SK-N-SH treated with all-trans-retinoic acid at 6 μM for 48 hours (cell line): ENCODE data around the gene COG3.

Experiments used
- ATAC-seq: fragments of 200-7000 bp; cut with Tn5 transposase; 3 replicates; pipeline ENCODE4 v1.9.1; 2020; ENCODE audit warnings: mild to moderate bottlenecking, moderate library complexity
- ARNTL ChIP-seq: fragments of 450-650 bp; formaldehyde crosslinking; IDR thresholded peaks from 2 replicates; pipeline ENCODE4 v1.5.0; 2020; ENCODE audit warnings: low read depth, mild to moderate bottlenecking, moderate library complexity, borderline replicate concordance
- CREB5 ChIP-seq: fragments of 250-450 bp; sonication (Bioruptor Pico); IDR thresholded peaks from 2 replicates; pipeline ENCODE4 v1.5.1; 2020; ENCODE audit warnings: low read depth, mild to moderate bottlenecking, moderate library complexity
- CSDC2 ChIP-seq: fragments of 250-450 bp; sonication (Bioruptor Pico); IDR thresholded peaks from 2 replicates; pipeline ENCODE4 v1.5.0; 2020; ENCODE audit warnings: mild to moderate bottlenecking, moderate library complexity
- CSRNP3 ChIP-seq: fragments of 250-450 bp; sonication (Bioruptor Pico); IDR thresholded peaks from 2 replicates; pipeline ENCODE4 v1.5.1; 2021; ENCODE audit warnings: mild to moderate bottlenecking, moderate library complexity
- ISL1 ChIP-seq: fragments of 250-450 bp; sonication (Bioruptor Pico); IDR thresholded peaks from 2 replicates; pipeline ENCODE4 v2.1.2; 2022; ENCODE audit warnings: mild to moderate bottlenecking, moderate library complexity
- OSR1 ChIP-seq: fragments of 250-450 bp; sonication (Bioruptor Pico); IDR thresholded peaks from 2 replicates; pipeline ENCODE4 v1.8.0; 2022; ENCODE audit warnings: moderate library complexity, mild to moderate bottlenecking, inconsistent platforms
- POU6F1 ChIP-seq: fragments of 250-450 bp; sonication (Bioruptor Pico); IDR thresholded peaks from 2 replicates; pipeline ENCODE4 v1.8.0; 2021; ENCODE audit warnings: low read depth, mild to moderate bottlenecking, moderate library complexity, borderline replicate concordance
- PPARA ChIP-seq: fragments of 250-450 bp; sonication (Bioruptor Pico); IDR thresholded peaks from 2 replicates; pipeline ENCODE4 v1.5.0; 2020; ENCODE audit warnings: mild to moderate bottlenecking, borderline replicate concordance
- SNAI2 ChIP-seq: fragments of 250-450 bp; sonication (Bioruptor Pico); IDR thresholded peaks from 2 replicates; pipeline ENCODE4 v1.5.0; 2020; ENCODE audit warnings: mild to moderate bottlenecking, moderate library complexity
- TCF4 ChIP-seq: fragments of 250-450 bp; sonication (Bioruptor Pico); IDR thresholded peaks from 2 replicates; pipeline ENCODE4 v1.8.0; 2021; ENCODE audit warnings: mild to moderate bottlenecking, moderate library complexity, borderline replicate concordance
- TOX ChIP-seq: fragments of 250-450 bp; sonication (Bioruptor Pico); IDR thresholded peaks from 2 replicates; pipeline ENCODE4 v1.8.0; 2021; ENCODE audit warnings: mild to moderate bottlenecking, moderate library complexity, borderline replicate concordance
- ZC3H10 ChIP-seq: fragments of 250-450 bp; sonication (Bioruptor Pico); IDR thresholded peaks from 2 replicates; pipeline ENCODE4 v1.5.1; 2021; ENCODE audit warnings: mild to moderate bottlenecking, moderate library complexity
- ZFP3 ChIP-seq: fragments of 250-450 bp; sonication (Bioruptor Pico); IDR thresholded peaks from 2 replicates; pipeline ENCODE4 v1.5.0; 2020; ENCODE audit warnings: mild to moderate bottlenecking, moderate library complexity
- ZFP30 ChIP-seq: fragments of 450-650 bp; formaldehyde crosslinking; IDR thresholded peaks from 2 replicates; pipeline ENCODE4 v1.5.0; 2022; ENCODE audit warnings: mild to moderate bottlenecking, moderate library complexity
- ZNF565 ChIP-seq: fragments of 450-650 bp; formaldehyde crosslinking; conservative IDR thresholded peaks from 2 replicates; pipeline ENCODE4 v1.5.0; 2020; ENCODE audit warnings: low read depth, mild to moderate bottlenecking, moderate library complexity
- ZNF70 ChIP-seq: fragments of 450-650 bp; formaldehyde crosslinking; IDR thresholded peaks from 2 replicates; pipeline ENCODE4 v1.5.0; 2020; ENCODE audit warnings: mild to moderate bottlenecking, moderate library complexity
- ZNF8 ChIP-seq: fragments of 450-650 bp; formaldehyde crosslinking; IDR thresholded peaks from 2 replicates; pipeline ENCODE4 v1.5.0; 2020; ENCODE audit warnings: mild to moderate bottlenecking, moderate library complexity
- TF ChIP-seq, protein P1 (sequence below): fragments of 250-450 bp; sonication (Bioruptor Pico); IDR thresholded peaks from 2 replicates; pipeline ENCODE4 v1.5.0; 2020; ENCODE audit warnings: mild to moderate bottlenecking, moderate library complexity
- TF ChIP-seq, protein P2 (sequence below): fragments of 250-450 bp; sonication (Bioruptor Pico); IDR thresholded peaks from 2 replicates; pipeline ENCODE4 v1.8.0; 2020; ENCODE audit warnings: mild to moderate bottlenecking, moderate library complexity, borderline replicate concordance

Gene COG3

DNA sequence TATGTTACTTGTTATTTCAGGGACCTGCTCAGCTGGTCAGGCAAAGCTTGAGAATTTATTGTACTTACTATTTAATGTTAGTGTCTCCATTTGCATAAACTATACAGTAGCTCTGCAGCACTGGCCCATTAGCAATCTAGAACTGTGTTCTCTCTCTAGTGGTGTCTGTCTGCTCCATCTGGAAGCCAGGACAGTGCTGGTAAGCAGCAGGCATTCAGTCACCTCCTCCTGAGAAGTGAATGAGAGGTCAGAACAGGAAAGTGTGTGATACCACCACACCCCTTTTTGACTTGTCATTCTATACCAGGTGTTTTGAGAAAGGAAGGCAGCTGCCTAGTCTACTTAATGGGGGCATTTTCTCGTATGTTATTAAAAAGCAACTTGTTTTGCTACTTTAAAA, 3.9 kb downstream of the COG3 start:
- TF ChIP-seq POU6F1 (CRISPR knock-in tag): no peak
- peak; percentile 85 for TF ChIP-seq ZFP30
- no peak for ATAC-seq

DNA sequence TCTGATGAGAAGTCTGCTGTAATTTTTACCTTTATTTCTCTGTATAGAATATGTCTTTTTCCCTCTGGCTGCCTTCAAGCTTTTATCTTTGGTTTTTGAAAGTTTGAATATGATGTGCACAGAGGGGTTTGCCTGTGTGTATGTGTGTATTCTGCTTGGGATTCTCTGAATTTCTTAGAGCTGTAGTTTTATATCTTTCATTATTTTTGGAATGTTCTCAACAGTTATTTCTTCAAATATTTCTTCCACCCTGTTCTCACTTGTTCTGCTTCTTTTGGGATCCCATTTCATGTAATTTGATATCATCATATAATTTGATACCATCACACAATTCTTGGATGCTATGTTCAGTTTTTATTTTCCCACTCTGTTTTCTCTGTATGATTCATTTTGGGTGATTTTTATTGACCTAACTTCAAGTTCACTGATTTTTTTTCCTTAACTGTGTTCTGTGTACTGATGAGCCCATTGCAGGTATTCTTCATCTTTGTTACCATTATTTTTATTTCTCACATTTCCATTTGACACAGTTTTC, 7.5 kb downstream of the COG3 start:
- no peak for ATAC-seq
- no peak for TF ChIP-seq CREB5 (CRISPR knock-in tag)
- TF ChIP-seq PPARA (CRISPR knock-in tag): no peak
- TF ChIP-seq, protein P1, sequence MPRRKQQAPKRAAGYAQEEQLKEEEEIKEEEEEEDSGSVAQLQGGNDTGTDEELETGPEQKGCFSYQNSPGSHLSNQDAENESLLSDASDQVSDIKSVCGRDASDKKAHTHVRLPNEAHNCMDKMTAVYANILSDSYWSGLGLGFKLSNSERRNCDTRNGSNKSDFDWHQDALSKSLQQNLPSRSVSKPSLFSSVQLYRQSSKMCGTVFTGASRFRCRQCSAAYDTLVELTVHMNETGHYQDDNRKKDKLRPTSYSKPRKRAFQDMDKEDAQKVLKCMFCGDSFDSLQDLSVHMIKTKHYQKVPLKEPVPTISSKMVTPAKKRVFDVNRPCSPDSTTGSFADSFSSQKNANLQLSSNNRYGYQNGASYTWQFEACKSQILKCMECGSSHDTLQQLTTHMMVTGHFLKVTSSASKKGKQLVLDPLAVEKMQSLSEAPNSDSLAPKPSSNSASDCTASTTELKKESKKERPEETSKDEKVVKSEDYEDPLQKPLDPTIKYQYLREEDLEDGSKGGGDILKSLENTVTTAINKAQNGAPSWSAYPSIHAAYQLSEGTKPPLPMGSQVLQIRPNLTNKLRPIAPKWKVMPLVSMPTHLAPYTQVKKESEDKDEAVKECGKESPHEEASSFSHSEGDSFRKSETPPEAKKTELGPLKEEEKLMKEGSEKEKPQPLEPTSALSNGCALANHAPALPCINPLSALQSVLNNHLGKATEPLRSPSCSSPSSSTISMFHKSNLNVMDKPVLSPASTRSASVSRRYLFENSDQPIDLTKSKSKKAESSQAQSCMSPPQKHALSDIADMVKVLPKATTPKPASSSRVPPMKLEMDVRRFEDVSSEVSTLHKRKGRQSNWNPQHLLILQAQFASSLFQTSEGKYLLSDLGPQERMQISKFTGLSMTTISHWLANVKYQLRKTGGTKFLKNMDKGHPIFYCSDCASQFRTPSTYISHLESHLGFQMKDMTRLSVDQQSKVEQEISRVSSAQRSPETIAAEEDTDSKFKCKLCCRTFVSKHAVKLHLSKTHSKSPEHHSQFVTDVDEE: no peak
- no peak for TF ChIP-seq TOX (CRISPR knock-in tag)
- no peak for TF ChIP-seq CSDC2
- TF ChIP-seq ZFP3 (CRISPR knock-in tag): no peak
- TF ChIP-seq ZNF8 (CRISPR knock-in tag): no peak
- no peak for TF ChIP-seq ZNF70

DNA sequence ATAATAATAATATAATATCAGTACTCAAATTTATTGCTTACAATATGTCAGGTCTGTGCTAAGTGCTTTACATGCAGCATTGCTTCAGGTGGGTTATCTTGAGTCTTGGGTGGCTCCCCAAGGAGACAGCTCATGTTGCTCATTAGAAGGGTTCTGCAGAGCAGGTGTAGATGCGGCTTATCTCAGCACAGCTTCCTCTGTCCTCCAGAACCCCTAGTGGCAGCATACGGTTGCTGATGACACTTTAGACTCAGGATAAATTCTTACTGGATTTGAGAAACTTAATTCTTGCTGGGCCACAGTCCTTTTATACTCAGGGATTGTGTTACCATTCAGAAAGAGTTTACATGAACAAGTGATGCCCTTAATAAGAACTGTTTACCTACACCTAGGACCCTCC, 8.9 kb downstream of the COG3 start:
- peak; percentile 40; the same call in 1 of the 3 replicates for ATAC-seq
- no peak for TF ChIP-seq TOX (CRISPR knock-in tag)
- TF ChIP-seq, protein P2, sequence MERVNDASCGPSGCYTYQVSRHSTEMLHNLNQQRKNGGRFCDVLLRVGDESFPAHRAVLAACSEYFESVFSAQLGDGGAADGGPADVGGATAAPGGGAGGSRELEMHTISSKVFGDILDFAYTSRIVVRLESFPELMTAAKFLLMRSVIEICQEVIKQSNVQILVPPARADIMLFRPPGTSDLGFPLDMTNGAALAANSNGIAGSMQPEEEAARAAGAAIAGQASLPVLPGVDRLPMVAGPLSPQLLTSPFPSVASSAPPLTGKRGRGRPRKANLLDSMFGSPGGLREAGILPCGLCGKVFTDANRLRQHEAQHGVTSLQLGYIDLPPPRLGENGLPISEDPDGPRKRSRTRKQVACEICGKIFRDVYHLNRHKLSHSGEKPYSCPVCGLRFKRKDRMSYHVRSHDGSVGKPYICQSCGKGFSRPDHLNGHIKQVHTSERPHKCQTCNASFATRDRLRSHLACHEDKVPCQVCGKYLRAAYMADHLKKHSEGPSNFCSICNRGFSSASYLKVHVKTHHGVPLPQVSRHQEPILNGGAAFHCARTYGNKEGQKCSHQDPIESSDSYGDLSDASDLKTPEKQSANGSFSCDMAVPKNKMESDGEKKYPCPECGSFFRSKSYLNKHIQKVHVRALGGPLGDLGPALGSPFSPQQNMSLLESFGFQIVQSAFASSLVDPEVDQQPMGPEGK (CRISPR knock-in tag): no peak
- no peak for TF ChIP-seq ZNF565
- no peak for TF ChIP-seq CSRNP3 (CRISPR knock-in tag)
- TF ChIP-seq OSR1: no peak
- no peak for TF ChIP-seq TCF4 (CRISPR knock-in tag)
- TF ChIP-seq, protein P1: no peak
- TF ChIP-seq SNAI2: no peak
- TF ChIP-seq PPARA (CRISPR knock-in tag): no peak
- no peak for TF ChIP-seq POU6F1 (CRISPR knock-in tag)
- no peak for TF ChIP-seq ZFP3 (CRISPR knock-in tag)
- TF ChIP-seq ZNF70: no peak
- TF ChIP-seq ZNF8 (CRISPR knock-in tag): no peak
- TF ChIP-seq CSDC2: no peak
- TF ChIP-seq ARNTL (CRISPR knock-in tag): no peak
- TF ChIP-seq ISL1 (CRISPR knock-in tag): no peak
- no peak for TF ChIP-seq CREB5 (CRISPR knock-in tag)
- TF ChIP-seq ZC3H10 (CRISPR knock-in tag): no peak
